Measurements from ENCODE around the gene SYDE2.
A peak's percentile ranks its signal among the peaks of the same experiment; 100 is the strongest.
"Not testable (repeated sequence)": the region's sequence is repeated elsewhere in the genome, so short reads cannot be mapped to it uniquely, and the experiment has no call there.

SYDE2 gene

DNA sequence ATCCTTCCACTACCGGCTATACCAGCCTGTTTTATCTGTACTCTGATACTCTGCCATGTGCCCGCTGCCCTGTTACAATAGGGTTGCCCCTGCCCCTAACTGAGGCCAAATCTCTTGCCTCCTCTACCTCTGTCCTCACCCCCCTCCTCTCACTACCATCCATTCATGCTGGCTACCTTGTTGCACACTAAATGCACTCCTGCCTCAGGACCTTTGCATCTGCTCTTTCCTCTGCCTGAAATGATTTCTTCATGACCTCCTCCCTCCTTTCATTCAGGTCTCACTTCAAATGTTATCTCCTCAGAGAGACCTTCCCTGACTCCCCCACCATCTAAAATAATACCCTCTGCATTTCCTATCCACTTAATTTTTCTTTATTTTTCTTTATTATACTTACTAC lies 7.7 kb upstream of the SYDE2 start:
- DNase-seq (ENCODE audit: low read depth) = no peak

DNA sequence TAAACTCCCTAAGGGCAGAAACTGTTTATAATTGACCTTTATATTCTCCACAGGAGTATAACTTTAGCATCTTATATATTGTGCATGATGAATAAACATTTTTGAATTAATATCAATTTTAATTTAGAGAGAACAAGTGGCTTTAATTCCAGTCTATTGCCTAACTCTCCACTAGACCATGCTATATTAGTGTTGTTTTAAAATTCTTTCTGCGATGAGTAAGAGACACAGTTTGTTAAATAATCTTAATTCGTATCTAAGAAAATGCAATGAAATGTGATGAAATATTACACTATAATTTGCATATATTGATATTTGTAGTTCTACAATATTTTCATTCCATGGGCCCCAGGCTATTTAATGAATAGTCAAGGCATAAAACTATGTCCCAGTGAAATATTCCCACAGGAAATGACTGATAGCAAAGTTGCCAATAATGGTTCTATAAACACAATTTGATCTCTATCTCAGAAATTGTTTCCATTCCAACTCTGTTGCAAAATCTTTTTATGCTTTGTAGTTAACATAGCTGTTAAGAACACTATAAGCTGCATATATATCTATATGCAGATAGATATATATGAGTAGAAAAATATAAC lies 2.9 kb upstream of the SYDE2 start:
- no peak for DNase-seq (ENCODE audit: low read depth)

DNA sequence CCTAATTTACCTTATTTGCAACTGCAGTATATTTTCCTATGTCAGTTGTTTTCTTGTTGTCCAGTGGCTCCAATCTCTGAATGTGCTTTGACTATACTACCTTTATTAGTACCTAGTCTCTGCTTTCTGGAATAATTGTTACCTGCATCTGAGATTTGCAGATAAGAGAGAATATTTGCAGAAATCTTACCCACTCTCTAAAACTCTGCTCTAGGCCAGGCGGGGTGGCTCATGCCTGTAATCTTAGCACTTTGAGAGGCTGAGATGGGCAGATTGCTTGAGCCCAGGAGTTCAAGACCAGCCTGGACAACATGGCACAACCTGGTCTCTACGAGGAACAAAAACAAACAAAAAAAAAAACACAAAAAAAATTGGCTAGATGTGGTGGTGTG lies 2.0 kb upstream of the SYDE2 start:
- no peak for DNase-seq (ENCODE audit: low read depth)

DNA sequence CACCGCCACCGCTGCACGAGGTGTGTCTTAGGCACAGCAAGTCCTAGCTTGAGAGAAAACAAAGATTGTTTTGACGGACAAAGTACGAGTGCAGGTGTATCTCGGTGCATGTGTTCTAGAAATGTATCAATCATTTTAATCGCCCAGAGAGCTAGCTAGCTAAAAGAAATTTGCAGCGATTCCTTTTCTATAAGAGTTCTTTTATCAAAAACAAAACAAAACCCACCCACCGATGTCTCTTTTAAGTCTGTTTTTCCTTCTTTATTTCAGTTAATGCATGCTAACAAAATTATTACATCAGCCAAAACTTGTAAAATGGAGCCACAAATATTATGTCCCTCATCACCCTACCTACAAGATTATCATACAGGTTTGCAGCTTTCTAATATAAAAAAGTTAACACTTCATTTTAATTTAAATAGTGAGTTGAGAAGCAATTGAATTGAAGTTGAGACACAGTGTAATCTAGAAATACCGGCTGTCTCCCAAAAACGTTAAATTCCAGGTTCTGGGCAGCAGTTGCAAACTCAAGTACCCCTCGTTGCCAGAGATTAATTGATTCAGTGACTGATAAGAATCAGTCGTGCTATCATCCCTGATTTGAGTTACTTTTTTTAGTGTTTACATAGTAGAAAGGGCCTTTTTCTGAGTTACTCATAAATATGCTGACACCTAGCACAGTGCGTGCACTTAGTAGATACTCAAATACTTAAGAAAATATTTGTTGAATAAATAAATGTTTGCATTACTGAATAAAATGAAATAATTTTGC lies 1.5 kb upstream of the SYDE2 start:
- no peak for DNase-seq (ENCODE audit: low read depth)

DNA sequence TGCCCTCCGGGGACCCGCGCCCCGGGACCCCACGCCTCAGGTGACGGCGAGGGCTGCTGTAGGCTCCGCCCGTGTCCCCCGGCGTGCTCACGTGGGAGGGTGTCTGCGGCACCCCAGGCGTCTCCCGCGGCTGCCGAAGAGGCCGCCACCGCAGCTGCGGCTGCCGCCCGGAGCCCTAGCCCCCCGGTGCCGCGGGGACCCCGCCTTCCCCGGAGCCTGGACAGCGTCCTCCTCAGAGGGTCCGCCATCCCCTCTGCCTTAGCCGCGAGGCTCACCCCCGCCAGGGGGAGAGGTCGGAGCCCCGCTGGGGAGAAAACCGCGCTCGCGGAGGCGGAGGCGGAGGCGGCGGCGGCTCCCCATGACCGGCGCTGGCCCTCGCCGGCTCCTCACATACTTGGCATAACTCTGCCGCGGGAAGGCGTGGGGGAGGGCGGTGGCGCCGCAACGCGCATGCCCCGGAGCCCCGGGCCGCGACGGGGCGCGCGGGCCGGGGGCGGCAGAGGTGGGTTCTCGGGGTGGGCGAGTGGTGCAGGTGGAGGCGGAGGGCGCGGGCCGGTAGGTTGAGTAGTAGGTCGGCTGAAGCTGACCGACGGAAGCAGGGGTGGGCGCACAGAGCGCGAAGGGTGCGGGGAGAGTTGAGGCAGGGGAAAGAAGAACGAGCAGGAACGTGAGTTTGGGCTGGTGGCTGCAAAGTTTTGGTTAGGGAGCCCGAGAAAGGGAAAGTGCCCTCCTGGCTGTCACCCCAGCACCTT lies 700 bp upstream of the SYDE2 start:
- peak; percentile 31 for DNase-seq (ENCODE audit: low read depth)

DNA sequence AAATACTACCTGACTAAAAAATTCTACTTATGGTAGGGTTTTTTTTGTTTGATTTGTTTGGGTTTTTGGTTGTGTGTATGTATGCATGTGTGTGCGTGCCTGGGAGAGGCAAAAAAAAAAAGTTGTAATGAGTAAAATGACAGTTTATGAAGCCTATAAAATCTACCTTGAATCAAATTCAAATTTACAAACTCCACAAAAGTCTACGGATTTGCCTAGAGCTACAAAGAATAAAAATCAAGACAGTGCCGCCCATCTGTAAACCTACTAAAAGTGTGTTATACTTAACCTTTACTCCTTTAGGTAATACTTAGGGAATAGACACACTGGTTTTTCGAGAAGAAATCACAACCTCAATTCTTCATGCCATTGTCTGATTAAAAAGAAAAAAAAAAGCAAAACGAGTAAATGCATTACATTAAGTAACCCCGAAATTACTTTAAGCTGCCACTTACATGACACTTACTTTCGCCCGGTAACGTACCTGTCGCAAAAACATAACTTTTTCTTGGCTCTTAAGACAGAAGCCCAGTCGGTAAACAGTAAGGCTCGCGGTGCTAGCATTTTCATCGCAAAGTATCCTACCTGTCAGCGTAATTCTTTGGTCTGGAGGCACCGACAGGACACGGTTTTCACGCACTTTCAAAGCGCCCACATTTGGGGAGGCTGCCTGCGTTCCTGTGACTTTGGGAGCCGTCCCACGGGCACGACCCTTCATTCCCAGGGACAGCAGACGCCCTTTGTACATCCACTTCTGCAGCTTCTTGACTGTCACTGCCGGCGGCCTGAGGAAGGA lies 951 bp downstream of the SYDE2 start:
- DNase-seq (ENCODE audit: low read depth) = no peak

DNA sequence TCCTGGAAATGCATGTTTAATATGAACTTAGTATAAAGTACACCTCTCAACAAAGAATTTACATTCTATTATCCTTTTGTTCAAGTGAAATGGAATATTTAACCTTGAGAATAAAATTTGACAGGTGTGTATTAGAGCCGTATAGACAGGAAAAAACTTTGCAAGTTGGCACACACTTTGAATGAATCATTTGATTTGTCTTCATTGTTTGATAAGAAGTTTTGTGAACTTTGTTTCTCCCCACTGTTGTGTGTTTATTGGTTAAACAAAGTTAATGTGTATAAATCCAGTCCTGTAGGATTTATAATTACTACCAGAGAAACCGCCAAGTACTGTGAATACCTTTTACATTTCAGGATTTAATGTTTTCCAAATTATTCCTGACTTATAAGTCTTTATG lies 2.0 kb downstream of the SYDE2 start:
- no peak for DNase-seq (ENCODE audit: low read depth)

DNA sequence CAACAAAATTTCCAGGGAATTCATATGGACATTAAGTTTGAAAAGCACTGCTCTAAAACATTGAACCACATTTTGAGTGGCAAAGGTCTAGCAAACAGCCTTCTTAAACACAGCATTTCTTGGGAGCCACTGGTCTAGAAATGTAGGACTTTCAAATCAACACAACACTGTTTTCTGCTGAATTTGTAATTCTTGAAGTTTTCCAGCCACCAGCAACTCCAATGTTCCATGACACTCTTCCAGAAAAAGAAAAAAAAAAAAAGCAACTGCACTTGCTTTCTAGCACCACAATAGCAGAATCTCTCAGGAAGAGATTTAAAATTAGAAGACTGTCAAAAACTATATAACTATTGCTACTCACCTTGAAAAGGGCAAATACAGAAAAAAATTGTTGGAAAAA lies 4.5 kb downstream of the SYDE2 start:
- no peak for DNase-seq (ENCODE audit: low read depth)

DNA sequence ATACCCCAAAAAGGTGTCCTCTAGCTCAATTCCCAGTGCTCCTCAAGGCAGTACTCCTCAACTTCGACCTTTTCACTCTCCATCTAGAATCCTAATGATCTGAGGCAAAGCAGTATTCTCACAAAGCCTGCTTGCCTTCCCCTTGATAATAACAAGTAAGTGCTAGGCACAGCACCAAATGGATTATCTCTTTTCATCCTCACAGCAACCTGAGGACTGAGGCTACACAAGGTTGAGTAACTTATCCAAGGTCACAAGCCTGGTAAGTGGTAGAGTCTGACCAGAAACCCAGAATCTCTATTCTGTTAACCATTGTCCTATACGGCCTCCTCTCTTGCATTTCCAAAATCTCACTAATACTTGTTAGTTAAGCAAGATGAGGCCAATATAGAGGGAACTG lies 5.1 kb downstream of the SYDE2 start:
- no peak for DNase-seq (ENCODE audit: low read depth)

DNA sequence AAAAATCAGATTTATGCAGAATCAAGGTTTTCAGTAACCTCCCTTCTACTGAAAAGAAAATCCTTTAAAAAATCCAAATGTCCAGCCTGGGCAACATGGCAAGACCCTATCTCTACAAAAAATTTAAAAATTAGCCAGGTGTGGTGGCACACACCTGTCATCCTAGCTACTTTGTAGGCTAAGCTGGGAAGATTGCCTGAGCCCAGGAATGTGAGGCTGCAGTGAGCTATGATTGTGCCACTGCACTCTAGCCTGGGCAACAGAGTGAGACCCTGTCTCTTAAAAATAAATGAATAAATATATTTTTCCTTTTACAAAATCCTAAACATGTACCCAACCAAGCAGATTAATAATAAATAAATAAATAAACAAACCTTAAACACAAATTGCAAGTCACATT lies 8.7 kb downstream of the SYDE2 start:
- not testable (repeated sequence) for DNase-seq (ENCODE audit: low read depth)

DNA sequence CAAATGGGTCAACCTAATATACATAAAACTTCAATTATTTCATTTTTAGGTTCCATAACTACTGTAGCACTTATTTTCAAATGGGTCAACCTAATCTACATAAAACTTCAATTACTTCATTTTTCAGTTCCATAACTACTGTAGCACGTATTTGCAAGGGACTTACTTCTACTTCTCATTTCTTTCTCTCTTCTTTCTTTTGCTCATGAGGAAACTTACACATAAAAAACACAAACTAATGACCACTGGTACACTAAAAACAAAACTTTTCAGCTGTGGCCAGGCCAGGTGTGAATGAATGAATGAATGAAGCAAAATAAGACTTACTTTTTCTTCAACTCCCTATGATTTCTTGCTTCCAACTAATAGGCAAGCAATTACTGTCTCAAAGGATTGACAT lies 11.7 kb downstream of the SYDE2 start:
- no peak for DNase-seq (ENCODE audit: low read depth)

DNA sequence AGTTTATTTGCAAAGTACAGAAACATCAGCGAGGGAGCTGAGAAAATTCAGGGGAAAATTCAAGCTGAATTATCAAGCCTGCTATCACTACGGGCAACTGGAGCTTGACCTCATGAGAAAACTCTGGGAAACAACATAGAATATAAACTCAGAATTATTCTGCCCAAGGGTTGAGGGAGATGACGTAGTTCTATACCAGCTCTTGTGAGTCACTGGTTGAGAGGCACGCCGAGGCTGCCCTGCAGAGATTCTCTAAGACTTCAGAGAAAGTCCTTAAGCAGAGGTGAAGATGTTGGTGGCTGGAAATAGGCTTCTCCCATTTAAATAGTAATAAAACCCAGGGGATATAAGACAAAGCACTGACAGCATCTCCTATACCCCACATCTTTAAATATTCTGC lies 12.3 kb downstream of the SYDE2 start:
- DNase-seq (ENCODE audit: low read depth) = no peak

DNA sequence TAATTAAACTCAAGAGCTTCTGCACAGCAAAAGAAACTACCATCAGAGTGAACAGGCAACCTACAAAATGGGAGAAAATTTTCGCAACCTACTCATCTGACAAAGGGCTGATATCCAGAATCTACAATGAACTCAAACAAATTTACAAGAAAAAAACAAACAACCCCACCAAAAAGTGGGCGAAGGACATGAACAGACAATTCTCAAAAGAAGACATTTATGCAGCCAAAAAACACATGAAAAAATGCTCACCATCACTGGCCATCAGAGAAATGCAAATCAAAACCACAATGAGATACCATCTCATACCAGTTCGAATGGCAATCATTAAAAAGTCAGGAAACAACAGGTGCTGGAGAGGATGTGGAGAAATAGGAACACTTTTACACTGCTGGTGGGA lies 13.8 kb downstream of the SYDE2 start:
- not testable (repeated sequence) for DNase-seq (ENCODE audit: low read depth)

DNA sequence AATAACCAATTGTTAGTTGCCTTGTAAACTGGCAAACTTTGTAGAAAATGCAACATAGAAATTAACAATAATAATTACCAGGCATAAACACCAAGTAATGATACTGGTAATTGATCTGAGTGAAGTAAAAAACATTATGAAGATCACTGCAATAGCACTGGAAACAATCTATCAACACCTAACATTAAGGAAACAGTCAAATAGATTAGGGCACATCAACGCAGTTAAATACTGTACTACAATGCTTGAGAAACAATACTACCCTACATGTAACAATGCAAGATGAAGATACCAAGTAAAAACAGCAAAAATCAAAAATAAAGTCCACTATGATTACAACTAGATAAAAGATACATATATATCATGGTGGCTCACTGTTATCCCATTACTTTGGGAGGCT lies 16.6 kb downstream of the SYDE2 start:
- DNase-seq (ENCODE audit: low read depth) = no peak

DNA sequence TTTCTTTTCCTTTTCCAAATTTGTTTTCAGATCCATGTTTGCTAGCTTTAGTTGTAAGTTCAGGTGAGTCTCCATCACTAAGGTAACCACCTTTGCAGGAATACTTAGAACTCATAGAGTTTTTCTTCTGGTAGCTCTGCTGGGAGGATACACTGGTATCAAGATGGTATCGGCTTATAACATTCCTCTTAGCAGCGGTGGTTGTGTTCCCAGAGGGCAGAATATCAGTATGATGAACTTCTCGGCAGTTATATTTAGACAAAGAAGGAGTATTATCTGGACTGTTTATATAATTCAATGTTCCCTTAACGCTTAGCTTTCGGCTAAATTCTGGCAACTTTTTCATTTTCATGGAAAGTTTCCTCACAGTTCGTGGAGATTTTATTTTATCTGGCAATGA lies 18.1 kb downstream of the SYDE2 start:
- no peak for DNase-seq (ENCODE audit: low read depth)

DNA sequence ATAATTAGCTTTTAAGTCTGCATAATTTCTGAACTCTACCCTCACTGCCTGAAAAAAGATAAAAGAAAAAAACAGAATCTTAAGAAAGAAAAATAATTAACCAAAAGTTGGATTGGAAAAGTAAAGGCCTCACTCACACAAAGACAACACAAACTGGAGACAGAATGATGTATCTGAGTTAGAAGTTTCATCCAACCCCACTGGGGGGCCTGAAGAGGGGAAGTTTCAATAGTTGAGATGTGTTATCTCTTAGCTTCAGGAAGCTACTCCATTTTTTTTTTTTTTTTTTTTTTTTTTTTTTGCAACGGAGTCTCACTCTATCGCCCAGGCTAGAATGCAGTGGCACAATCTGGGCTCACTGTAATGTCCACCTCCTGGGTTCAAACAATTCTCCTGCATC lies 19.9 kb downstream of the SYDE2 start:
- DNase-seq (ENCODE audit: low read depth) = no peak

DNA sequence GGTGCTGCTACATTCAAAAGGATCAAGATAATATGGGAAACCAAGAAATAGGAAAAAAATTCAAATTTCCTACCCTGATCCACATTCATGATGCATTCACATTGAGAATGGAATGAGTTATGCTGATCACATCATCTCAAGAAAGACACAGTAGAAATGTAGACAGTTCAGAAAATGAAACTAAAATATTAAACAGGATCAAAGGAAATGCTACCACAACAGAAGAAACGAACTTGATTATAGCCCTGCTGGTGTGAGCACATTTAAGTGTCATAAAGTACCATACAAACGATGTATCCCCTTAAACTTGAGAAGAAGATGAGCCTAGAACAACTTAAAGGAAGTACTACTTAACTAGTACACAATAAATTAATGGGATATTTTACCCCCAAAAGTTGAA lies 21.3 kb downstream of the SYDE2 start:
- DNase-seq (ENCODE audit: low read depth) = no peak

DNA sequence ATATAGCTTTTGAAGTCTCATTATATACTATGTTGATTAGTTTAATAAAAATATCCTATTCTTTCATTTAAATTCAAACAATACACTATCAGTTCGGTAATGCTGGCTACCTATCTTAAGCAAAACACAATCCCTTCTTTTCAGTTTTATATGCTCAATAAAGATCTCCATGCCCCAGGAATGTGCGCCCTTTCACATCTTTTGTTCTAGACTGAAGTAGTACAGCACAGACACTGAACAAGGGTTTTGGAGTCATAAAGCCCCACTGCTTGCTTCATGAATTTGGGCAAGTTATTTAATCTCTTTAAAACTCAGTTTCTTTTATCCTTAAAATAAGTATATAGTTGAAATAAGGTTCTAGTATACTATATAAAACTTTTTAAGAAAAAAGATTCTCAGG lies 22.4 kb downstream of the SYDE2 start:
- DNase-seq (ENCODE audit: low read depth) = no peak

DNA sequence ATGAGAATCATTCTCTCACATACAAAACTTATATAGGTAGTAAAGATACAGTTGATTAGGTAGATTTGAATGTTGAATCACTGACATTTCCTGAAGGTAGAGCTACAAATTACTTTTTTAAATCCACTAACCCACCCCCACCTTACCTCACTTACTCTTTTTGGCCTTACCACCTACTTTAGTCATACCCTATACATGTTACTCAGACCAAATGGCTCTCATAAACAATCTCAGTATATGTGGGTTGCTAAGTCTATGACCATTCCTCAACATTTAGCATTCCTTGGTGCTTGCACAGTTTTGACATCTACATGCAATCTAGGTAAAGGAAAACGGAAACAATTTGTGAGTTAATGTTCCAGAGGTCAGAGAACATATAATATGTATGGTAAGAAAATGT lies 26.3 kb downstream of the SYDE2 start:
- no peak for DNase-seq (ENCODE audit: low read depth)

DNA sequence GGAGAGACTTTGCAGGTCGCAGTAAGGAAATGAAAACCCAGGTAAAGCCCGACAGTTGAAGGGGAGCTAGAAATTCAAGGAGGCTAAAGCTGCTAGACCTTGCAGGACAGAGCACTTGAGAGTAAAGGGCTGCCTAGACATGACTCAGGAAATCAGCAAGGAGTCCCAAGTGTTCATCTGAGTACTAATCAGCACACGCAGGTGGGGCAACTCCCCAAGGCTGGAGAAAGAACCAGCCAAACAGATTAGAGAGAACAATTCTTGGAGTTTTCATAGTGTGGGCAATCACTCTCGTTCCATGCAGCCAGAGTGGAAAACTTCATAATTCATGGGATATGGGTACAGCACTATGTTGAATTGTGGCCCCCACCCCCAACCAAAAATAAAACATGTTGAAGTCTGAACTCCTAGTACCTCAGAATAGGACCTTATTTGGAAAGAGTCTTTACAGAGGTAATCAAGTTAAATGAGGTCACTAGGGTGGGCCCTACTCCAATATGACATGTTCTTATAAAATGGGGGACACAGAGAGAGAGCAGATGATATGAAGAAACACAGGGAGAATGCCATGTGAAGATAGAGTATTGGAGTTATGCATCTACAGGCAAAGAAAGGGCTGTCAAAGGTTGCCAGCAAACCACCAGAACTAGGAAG lies 28.0 kb downstream of the SYDE2 start:
- no peak for DNase-seq (ENCODE audit: low read depth)

DNA sequence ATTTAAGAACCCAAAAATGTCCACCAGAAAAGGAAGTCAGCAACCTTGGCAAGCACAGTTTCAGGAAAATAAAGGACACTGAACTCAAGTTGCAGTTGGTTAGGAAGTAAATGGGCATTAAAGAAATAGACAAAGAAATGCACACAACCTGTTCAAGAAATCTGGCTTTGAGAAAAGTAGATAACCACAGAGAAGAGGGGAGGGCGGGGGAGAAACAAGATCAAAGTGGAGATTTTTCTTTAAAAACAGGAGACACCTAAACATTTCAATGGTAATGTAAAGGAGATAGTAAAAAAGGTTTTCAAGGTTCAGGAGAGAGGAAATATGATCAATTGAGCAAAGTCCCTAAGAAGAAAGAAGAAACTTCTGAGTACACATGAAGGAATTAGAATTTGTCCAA lies 29.1 kb downstream of the SYDE2 start:
- DNase-seq (ENCODE audit: low read depth) = no peak

DNA sequence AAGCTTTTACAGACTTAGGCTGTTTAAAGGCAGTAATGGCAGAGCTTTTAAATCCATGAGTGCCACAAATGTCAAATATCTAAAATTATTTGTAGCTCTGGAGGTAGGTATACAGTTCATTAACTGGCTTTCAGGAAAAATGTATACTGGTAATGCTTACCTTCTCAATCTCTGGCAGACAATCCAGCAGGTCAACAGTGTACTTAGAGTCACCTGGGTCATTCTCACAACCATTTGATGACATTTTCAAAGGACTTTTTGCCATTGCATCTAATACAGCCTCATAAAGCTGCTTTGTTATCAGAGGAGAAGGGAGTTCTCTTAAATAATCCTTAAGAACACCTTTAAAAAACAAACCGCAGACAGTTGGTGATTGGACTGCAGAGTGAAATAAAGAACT lies 31.9 kb downstream of the SYDE2 start:
- no peak for DNase-seq (ENCODE audit: low read depth)

All from stimulated activated CD8-positive, alpha-beta memory T cell treated with anti-CD3 and anti-CD28 coated beads, Interleukin-15, amount 100 ng/mL, for 24 hours (primary cell).